ENCODE measurements around the gene KHK.

DNA sequence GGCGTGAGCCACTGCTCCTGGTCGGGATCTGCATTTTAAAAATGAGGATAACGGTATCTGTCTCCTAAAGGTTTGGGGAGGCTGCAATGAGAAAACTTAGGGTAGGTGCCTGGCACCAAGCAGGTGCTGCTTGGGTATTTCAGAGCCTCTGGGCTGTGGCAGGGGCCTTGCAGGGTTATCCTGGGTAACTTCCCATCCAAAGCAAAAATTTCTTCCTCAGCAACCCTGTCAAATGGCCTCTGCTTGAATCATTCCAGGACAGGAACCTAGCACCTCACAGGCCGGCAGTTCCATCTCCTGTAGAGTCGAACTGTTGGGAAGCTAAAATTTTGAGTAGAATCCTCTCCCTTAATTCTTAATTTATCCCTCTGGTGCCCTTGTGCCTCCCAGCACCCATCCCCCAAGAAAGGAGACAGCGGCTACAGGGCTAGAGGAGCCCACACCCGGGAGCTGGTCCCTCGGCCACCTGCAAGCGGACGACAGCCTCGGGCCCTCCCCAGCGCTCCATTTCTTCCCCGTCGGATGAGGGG is 31.5 kb downstream of the KHK start:
- TF ChIP-seq, protein P1, sequence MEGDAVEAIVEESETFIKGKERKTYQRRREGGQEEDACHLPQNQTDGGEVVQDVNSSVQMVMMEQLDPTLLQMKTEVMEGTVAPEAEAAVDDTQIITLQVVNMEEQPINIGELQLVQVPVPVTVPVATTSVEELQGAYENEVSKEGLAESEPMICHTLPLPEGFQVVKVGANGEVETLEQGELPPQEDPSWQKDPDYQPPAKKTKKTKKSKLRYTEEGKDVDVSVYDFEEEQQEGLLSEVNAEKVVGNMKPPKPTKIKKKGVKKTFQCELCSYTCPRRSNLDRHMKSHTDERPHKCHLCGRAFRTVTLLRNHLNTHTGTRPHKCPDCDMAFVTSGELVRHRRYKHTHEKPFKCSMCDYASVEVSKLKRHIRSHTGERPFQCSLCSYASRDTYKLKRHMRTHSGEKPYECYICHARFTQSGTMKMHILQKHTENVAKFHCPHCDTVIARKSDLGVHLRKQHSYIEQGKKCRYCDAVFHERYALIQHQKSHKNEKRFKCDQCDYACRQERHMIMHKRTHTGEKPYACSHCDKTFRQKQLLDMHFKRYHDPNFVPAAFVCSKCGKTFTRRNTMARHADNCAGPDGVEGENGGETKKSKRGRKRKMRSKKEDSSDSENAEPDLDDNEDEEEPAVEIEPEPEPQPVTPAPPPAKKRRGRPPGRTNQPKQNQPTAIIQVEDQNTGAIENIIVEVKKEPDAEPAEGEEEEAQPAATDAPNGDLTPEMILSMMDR (IDR thresholded peaks at IDR 0.05), result no peak
- no peak for TF ChIP-seq POLR2A (IDR thresholded peaks at IDR 0.05)
